GM23338 (cell line): ENCODE data around the gene MIDN. TPM values are rescaled to one million over a fixed set of nuclear protein-coding genes. Genes with fewer than 3 reads are reported as not detected.

Experiments used
- ATAC-seq: fragments of 200-7000 bp; cut with Tn5 transposase; 3 replicates; pipeline ENCODE4 v1.9.1; 2020
- DNase-seq: peaks from one replicate; pipeline ENCODE4 v3.0.0-alpha.2; 2015; ENCODE audit warnings: low spot score
- H2AFZ ChIP-seq: fragments of 200-600 bp; sonication (generic); 2 replicates; pipeline ENCODE4 v1.8.0; 2016; ENCODE audit warnings: antibody characterized with exemption, mild to moderate bottlenecking, moderate library complexity
- H3F3A ChIP-seq: fragments of 200-600 bp; sonication (generic); replicated peaks from 2 replicates; pipeline ENCODE4 v1.8.0; 2017; ENCODE audit warnings: antibody characterized with exemption, mixed run types, low read depth
- H3K27ac ChIP-seq: fragments of 200-600 bp; sonication (generic); 2 replicates; pipeline ENCODE4 v1.6.1; 2016; ENCODE audit warnings: low read depth
- H3K27me3 ChIP-seq: fragments of 200-600 bp; sonication (generic); 2 replicates; pipeline ENCODE4 v1.8.0; 2016; ENCODE audit warnings: mild to moderate bottlenecking, mixed run types, moderate library complexity; ENCODE audit not compliant: insufficient read depth
- H3K36me3 ChIP-seq: fragments of 200-600 bp; sonication (generic); 2 replicates; pipeline ENCODE4 v1.8.0; 2016; ENCODE audit warnings: mild to moderate bottlenecking; ENCODE audit not compliant: insufficient read depth
- H3K4me1 ChIP-seq: fragments of 200-600 bp; sonication (generic); 2 replicates; pipeline ENCODE4 v1.8.0; 2016; ENCODE audit warnings: mild to moderate bottlenecking, moderate library complexity; ENCODE audit not compliant: insufficient read depth
- H3K4me2 ChIP-seq: fragments of 200-600 bp; sonication (generic); 2 replicates; pipeline ENCODE4 v1.7.1; 2017; ENCODE audit warnings: mixed run types
- H3K4me3 ChIP-seq: fragments of 200-600 bp; sonication (generic); 2 replicates; pipeline ENCODE4 v1.6.1; 2016; ENCODE audit warnings: mixed run types
- H3K79me2 ChIP-seq: fragments of 200-600 bp; sonication (generic); replicated peaks from 2 replicates; pipeline ENCODE4 v1.8.0; 2017; ENCODE audit warnings: mild to moderate bottlenecking; ENCODE audit not compliant: insufficient read depth
- H3K9me2 ChIP-seq: fragments of 200-600 bp; sonication (generic); 2 replicates; pipeline ENCODE4 v1.8.0; 2017; ENCODE audit not compliant: insufficient read depth
- H4K20me1 ChIP-seq: fragments of 200-600 bp; sonication (generic); replicated peaks from 2 replicates; pipeline ENCODE4 v1.8.0; 2017; ENCODE audit warnings: mild to moderate bottlenecking; ENCODE audit not compliant: insufficient read depth
- H3K27ac Mint-ChIP-seq: 2 replicates; pipeline ENCODE4 v1.8.0; 2020; ENCODE audit warnings: inconsistent platforms, mild to moderate bottlenecking, moderate library complexity, mixed read lengths
- H3K27me3 Mint-ChIP-seq: 3 replicates; pipeline ENCODE4 v1.8.0; 2022; ENCODE audit warnings: low read depth, mild to moderate bottlenecking, moderate library complexity, mixed read lengths, inconsistent platforms; ENCODE audit not compliant: insufficient read depth, poor library complexity
- H3K36me3 Mint-ChIP-seq: 3 replicates; pipeline ENCODE4 v1.8.0; 2021; ENCODE audit warnings: low read depth, mild to moderate bottlenecking, inconsistent platforms, moderate library complexity, mixed read lengths
- H3K4me1 Mint-ChIP-seq: 3 replicates; pipeline ENCODE4 v1.8.0; 2020; ENCODE audit warnings: mild to moderate bottlenecking, inconsistent platforms, mixed read lengths
- H3K4me3 Mint-ChIP-seq: 3 replicates; pipeline ENCODE4 v1.8.0; 2021; ENCODE audit warnings: moderate library complexity, mild to moderate bottlenecking, inconsistent platforms, mixed read lengths
- H3K9me3 Mint-ChIP-seq: 3 replicates; pipeline ENCODE4 v1.8.0; 2020; ENCODE audit warnings: moderate library complexity, mild to moderate bottlenecking, inconsistent platforms, mixed read lengths
- CTCF ChIP-seq, 2 experiments: fragments of 200-600 bp in 1 of 2; sonication (generic) in 1 of 2; conservative IDR thresholded peaks; 2 replicates each; pipeline versions ENCODE4 v1.5.1 to v1.6.1; 2016 to 2017; ENCODE audit warnings: antibody characterized with exemption in 2 of 2, low read depth in 2 of 2, mild to moderate bottlenecking in 2 of 2, moderate library complexity in 1 of 2
- EZH2 ChIP-seq: fragments of 200-600 bp; sonication (generic); IDR thresholded peaks from one replicate; pipeline ENCODE4 v1.8.0; 2017; ENCODE audit warnings: antibody characterized with exemption, mild to moderate bottlenecking, low read depth; ENCODE audit not compliant: unreplicated experiment
- NANOG ChIP-seq: IDR thresholded peaks from 2 replicates; pipeline ENCODE4 v1.6.1; 2016; ENCODE audit warnings: antibody characterized with exemption, borderline replicate concordance
- POLR2AphosphoS5 ChIP-seq: IDR thresholded peaks from 2 replicates; pipeline ENCODE4 v1.6.1; 2016; ENCODE audit warnings: antibody characterized with exemption, low read depth
- STAT1 ChIP-seq: IDR thresholded peaks from one replicate; pipeline ENCODE4 v1.6.1; 2016; ENCODE audit warnings: antibody characterized with exemption; ENCODE audit not compliant: unreplicated experiment
- ZNF331 ChIP-seq: fragments of 250-450 bp; sonication (Bioruptor Pico); IDR thresholded peaks from 2 replicates; pipeline ENCODE4 v1.5.0; 2020; ENCODE audit warnings: low read depth, mild to moderate bottlenecking, moderate library complexity
- polyA plus RNA-seq: library from polyadenylated mRNA; unstranded; fragments of >200 nt; fragmentation: Nextera tagmentation; extraction: Ambion mirVana; gene quantifications from 2 replicates; pipeline ENCODE4 v1.2.1, GENCODE V29; 2016
- total RNA-seq: library from RNA; depleted of rRNA; stranded (reverse); fragments of >200 nt; shearing (Covaris generic); gene quantifications from 2 replicates; pipeline ENCODE4 v1.2.3, GENCODE V29; 2014
- TF ChIP-seq, protein P1 (sequence below): IDR thresholded peaks from 2 replicates; pipeline ENCODE4 v1.6.1; 2016; ENCODE audit warnings: antibody characterized with exemption
- TF ChIP-seq, protein P2 (sequence below): fragments of 250-450 bp; sonication (Bioruptor Pico); IDR thresholded peaks from 2 replicates; pipeline ENCODE4 v1.5.0; 2020; ENCODE audit warnings: mild to moderate bottlenecking, moderate library complexity

Gene MIDN
- total and polyA plus RNA-seq, 2 experiments from 2014 or later = 28.6 to 113 TPM

DNA sequence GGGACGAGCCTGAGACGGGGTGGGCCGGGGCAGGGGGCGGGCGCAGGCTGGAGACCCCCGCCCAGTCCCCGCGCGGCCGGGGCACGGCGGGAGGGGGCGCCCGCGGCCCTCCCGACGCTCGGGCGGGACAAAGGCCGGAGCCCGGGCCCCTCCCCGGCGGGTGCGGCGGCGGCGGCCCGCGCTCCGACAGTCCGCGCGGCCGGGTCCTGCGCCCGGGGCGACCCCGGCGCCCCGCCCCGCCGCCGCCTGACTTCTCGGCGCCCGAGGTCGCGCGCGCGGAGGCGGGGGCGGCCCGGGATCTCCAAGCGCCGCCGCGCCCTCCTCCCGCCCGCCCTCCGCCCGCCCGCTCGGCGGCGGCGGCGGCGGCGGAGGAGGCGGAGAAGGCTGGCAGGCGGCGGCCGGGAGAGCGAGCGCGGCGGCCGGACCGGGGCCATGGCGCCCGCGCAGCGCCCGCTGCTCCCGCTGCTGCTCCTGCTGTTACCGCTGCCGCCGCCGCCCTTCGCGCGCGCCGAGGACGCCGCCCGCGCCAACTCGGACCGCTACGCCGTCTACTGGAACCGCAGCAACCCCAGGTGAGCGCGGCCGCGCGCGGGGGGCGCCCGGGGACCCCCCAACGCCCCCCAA is 37.5 kb downstream of the MIDN start, which contains the start of gene EFNA2:
Gene EFNA2, plus strand, starts transcription at position 137 of the 624 bp plus-strand sequence. Its CDS starts 296 bp downstream, at position 433.
- H3K27me3 ChIP-seq = peaks cover 26% of the 10 kb centered on the region
- no peak within 1 kb of the TSS for H3K27ac Mint-ChIP-seq
- H3K27me3 Mint-ChIP-seq = peaks cover 17% of the 10 kb centered on the region
- H3K4me3 Mint-ChIP-seq = peak within 1 kb of the TSS; percentile 74
- H3K36me3 Mint-ChIP-seq = no peaks in the 10 kb centered on the region
- H4K20me1 ChIP-seq = no peaks in the 10 kb centered on the region
- peak; percentile 6; the same call in 2 of the 3 replicates for ATAC-seq
- TF ChIP-seq POLR2AphosphoS5 = no peak
- TF ChIP-seq, protein P1, sequence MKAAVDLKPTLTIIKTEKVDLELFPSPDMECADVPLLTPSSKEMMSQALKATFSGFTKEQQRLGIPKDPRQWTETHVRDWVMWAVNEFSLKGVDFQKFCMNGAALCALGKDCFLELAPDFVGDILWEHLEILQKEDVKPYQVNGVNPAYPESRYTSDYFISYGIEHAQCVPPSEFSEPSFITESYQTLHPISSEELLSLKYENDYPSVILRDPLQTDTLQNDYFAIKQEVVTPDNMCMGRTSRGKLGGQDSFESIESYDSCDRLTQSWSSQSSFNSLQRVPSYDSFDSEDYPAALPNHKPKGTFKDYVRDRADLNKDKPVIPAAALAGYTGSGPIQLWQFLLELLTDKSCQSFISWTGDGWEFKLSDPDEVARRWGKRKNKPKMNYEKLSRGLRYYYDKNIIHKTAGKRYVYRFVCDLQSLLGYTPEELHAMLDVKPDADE = no peak
- TF ChIP-seq CTCF (conservative IDR thresholded peaks at IDR 0.05; ENCODE audit: low read depth in 2 of 2) = no peak; a peak in 1 of 4 replicates
- TF ChIP-seq ZNF331 (CRISPR knock-in tag) = no peak
- TF ChIP-seq STAT1 = no peak
- TF ChIP-seq NANOG = no peak
- no peak for TF ChIP-seq EZH2
- TF ChIP-seq, protein P2, sequence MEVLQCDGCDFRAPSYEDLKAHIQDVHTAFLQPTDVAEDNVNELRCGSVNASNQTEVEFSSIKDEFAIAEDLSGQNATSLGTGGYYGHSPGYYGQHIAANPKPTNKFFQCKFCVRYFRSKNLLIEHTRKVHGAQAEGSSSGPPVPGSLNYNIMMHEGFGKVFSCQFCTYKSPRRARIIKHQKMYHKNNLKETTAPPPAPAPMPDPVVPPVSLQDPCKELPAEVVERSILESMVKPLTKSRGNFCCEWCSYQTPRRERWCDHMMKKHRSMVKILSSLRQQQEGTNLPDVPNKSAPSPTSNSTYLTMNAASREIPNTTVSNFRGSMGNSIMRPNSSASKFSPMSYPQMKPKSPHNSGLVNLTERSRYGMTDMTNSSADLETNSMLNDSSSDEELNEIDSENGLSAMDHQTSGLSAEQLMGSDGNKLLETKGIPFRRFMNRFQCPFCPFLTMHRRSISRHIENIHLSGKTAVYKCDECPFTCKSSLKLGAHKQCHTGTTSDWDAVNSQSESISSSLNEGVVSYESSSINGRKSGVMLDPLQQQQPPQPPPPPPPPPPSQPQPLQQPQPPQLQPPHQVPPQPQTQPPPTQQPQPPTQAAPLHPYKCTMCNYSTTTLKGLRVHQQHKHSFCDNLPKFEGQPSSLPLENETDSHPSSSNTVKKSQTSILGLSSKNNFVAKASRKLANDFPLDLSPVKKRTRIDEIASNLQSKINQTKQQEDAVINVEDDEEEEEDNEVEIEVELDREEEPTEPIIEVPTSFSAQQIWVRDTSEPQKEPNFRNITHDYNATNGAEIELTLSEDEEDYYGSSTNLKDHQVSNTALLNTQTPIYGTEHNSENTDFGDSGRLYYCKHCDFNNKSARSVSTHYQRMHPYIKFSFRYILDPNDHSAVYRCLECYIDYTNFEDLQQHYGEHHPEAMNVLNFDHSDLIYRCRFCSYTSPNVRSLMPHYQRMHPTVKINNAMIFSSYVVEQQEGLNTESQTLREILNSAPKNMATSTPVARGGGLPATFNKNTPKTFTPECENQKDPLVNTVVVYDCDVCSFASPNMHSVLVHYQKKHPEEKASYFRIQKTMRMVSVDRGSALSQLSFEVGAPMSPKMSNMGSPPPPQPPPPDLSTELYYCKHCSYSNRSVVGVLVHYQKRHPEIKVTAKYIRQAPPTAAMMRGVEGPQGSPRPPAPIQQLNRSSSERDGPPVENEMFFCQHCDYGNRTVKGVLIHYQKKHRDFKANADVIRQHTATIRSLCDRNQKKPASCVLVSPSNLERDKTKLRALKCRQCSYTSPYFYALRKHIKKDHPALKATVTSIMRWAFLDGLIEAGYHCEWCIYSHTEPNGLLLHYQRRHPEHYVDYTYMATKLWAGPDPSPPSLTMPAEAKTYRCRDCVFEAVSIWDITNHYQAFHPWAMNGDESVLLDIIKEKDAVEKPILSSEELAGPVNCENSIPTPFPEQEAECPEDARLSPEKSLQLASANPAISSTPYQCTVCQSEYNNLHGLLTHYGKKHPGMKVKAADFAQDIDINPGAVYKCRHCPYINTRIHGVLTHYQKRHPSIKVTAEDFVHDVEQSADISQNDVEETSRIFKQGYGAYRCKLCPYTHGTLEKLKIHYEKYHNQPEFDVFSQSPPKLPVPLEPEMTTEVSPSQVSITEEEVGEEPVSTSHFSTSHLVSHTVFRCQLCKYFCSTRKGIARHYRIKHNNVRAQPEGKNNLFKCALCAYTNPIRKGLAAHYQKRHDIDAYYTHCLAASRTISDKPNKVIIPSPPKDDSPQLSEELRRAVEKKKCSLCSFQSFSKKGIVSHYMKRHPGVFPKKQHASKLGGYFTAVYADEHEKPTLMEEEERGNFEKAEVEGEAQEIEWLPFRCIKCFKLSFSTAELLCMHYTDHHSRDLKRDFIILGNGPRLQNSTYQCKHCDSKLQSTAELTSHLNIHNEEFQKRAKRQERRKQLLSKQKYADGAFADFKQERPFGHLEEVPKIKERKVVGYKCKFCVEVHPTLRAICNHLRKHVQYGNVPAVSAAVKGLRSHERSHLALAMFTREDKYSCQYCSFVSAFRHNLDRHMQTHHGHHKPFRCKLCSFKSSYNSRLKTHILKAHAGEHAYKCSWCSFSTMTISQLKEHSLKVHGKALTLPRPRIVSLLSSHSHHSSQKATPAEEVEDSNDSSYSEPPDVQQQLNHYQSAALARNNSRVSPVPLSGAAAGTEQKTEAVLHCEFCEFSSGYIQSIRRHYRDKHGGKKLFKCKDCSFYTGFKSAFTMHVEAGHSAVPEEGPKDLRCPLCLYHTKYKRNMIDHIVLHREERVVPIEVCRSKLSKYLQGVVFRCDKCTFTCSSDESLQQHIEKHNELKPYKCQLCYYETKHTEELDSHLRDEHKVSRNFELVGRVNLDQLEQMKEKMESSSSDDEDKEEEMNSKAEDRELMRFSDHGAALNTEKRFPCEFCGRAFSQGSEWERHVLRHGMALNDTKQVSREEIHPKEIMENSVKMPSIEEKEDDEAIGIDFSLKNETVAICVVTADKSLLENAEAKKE = no peak
- H3K36me3 ChIP-seq = no peaks in the 10 kb centered on the region
- no peaks in the 10 kb centered on the region for H3K4me1 ChIP-seq
- H3K9me2 ChIP-seq = no peaks in the 10 kb centered on the region
- H3K4me3 ChIP-seq = peak within 1 kb of the TSS; percentile 60
- no peaks in the 10 kb centered on the region for H3K9me3 Mint-ChIP-seq
- H3K4me1 Mint-ChIP-seq = peaks cover 9% of the 10 kb centered on the region; the same call in 2 of the 3 replicates
- H3F3A ChIP-seq = peaks cover 19% of the 10 kb centered on the region
- no peaks in the 10 kb centered on the region for H3K79me2 ChIP-seq
- no peak within 1 kb of the TSS for H3K27ac ChIP-seq
- DNase-seq = no peak
- H3K4me2 ChIP-seq = peak within 1 kb of the TSS; percentile 84
- H2AFZ ChIP-seq = peak within 1 kb of the TSS; percentile 85; the same call in 1 of the 2 replicates
